HEK293 (cell line): ENCODE measurements around the gene TMTC1.

Source experiments
- CTCF ChIA-PET: fragments of 350-600 bp; formaldehyde crosslinking; extraction: SDS; loops from one replicate; lab custom pipeline; 2021; ENCODE audit warnings: antibody characterized with exemption; lab: Yijun Ruan, JAX
- POLR2A ChIA-PET: fragments of 300-600 bp; formaldehyde crosslinking; extraction: SDS; loops from one replicate; lab custom pipeline; 2020; ENCODE audit warnings: antibody characterized with exemption, inconsistent platforms; lab: Yijun Ruan, JAX
- H3K27ac ChIP-seq: fragments of 200-500 bp; sonication (Bioruptor generic); 2 replicates; pipeline ENCODE4 v1.5.1; 2014; ENCODE audit warnings: low read depth, low read length, control low read depth, inconsistent platforms; ENCODE audit errors: extremely low read depth
- H3K36me3 ChIP-seq, 2 experiments: fragments of 200-500 bp in 1 of 2; sonication (Bioruptor generic) in 1 of 2; 1 replicate in 1 of 2; 2 replicates in 1 of 2; pipeline ENCODE4 v1.5.1; 2014 to 2017; ENCODE audit warnings: inconsistent platforms in 2 of 2, low read length in 2 of 2; ENCODE audit not compliant: control insufficient read depth in 2 of 2, insufficient read depth in 1 of 2
- H3K4me1 ChIP-seq: fragments of 200-500 bp; sonication (Bioruptor generic); 2 replicates; pipeline ENCODE4 v1.5.1; 2014; ENCODE audit warnings: mild to moderate bottlenecking, low read length, inconsistent platforms; ENCODE audit not compliant: control insufficient read depth, insufficient read depth
- H3K4me3 ChIP-seq: 2 replicates; pipeline ENCODE4 v1.5.1; 2011; ENCODE audit warnings: low read depth, mild to moderate bottlenecking, control low read depth, low read length, moderate library complexity
- H3K9me3 ChIP-seq: fragments of 200-500 bp; sonication (Bioruptor generic); 2 replicates; pipeline ENCODE4 v1.5.1; 2014; ENCODE audit warnings: low read depth, low read length, inconsistent platforms; ENCODE audit not compliant: control insufficient read depth, insufficient read depth
- GLIS2 ChIP-seq: fragments of 450-650 bp; formaldehyde crosslinking; IDR thresholded peaks from 2 replicates; pipeline ENCODE4 v1.5.1; 2016; ENCODE audit warnings: missing biosample characterization, missing genetic modification characterization
- KLF10 ChIP-seq: fragments of 450-650 bp; IDR thresholded peaks from 2 replicates; pipeline ENCODE4 v1.5.1; 2018; ENCODE audit warnings: missing biosample characterization, mild to moderate bottlenecking, missing genetic modification characterization
- KLF8 ChIP-seq: fragments of 450-650 bp; formaldehyde crosslinking; IDR thresholded peaks from 2 replicates; pipeline ENCODE4 v1.5.1; 2016; ENCODE audit warnings: missing biosample characterization, missing genetic modification characterization
- MYNN ChIP-seq: fragments of 450-650 bp; formaldehyde crosslinking; IDR thresholded peaks from 2 replicates; pipeline ENCODE4 v1.5.1; 2016; ENCODE audit warnings: missing biosample characterization, missing genetic modification characterization, borderline replicate concordance
- REPIN1 ChIP-seq: fragments of 450-650 bp; formaldehyde crosslinking; IDR thresholded peaks from 2 replicates; pipeline ENCODE4 v1.5.1; 2017; ENCODE audit warnings: missing biosample characterization, missing genetic modification characterization, low read depth
- SCRT2 ChIP-seq: fragments of 450-650 bp; formaldehyde crosslinking; IDR thresholded peaks from 2 replicates; pipeline ENCODE4 v1.5.1; 2016; ENCODE audit warnings: missing biosample characterization, missing genetic modification characterization
- ZNF133 ChIP-seq: fragments of 450-650 bp; formaldehyde crosslinking; IDR thresholded peaks from 2 replicates; pipeline ENCODE4 v1.5.1; 2016; ENCODE audit warnings: missing biosample characterization, missing genetic modification characterization
- ZNF24 ChIP-seq: fragments of 450-650 bp; formaldehyde crosslinking; IDR thresholded peaks from 2 replicates; pipeline ENCODE4 v1.5.1; 2016; ENCODE audit warnings: missing biosample characterization, missing genetic modification characterization
- ZNF394 ChIP-seq: fragments of 450-650 bp; formaldehyde crosslinking; IDR thresholded peaks from 2 replicates; pipeline ENCODE4 v1.5.1; 2016; ENCODE audit warnings: missing biosample characterization, missing genetic modification characterization, mild to moderate bottlenecking, moderate library complexity, borderline replicate concordance
- ZNF48 ChIP-seq: fragments of 450-650 bp; formaldehyde crosslinking; IDR thresholded peaks from 2 replicates; pipeline ENCODE4 v1.5.1; 2016; ENCODE audit warnings: missing biosample characterization, missing genetic modification characterization
- ZNF610 ChIP-seq: fragments of 450-650 bp; formaldehyde crosslinking; IDR thresholded peaks from 2 replicates; pipeline ENCODE4 v1.5.1; 2016; ENCODE audit warnings: missing biosample characterization, missing genetic modification characterization, borderline replicate concordance
- ZNF621 ChIP-seq: fragments of 450-650 bp; formaldehyde crosslinking; IDR thresholded peaks from 2 replicates; pipeline ENCODE4 v1.5.1; 2017; ENCODE audit warnings: missing biosample characterization, missing genetic modification characterization
- ZNF76 ChIP-seq: fragments of 450-650 bp; formaldehyde crosslinking; IDR thresholded peaks from 2 replicates; pipeline ENCODE4; 2016; ENCODE audit warnings: low read depth, missing biosample characterization, missing genetic modification characterization, borderline replicate concordance
- ZNF785 ChIP-seq: fragments of 450-650 bp; formaldehyde crosslinking; IDR thresholded peaks from 2 replicates; pipeline ENCODE4 v1.5.1; 2016; ENCODE audit warnings: missing biosample characterization, missing genetic modification characterization
- ZNF830 ChIP-seq: fragments of 450-650 bp; IDR thresholded peaks from 2 replicates; pipeline ENCODE4 v1.5.0; 2018; ENCODE audit warnings: missing biosample characterization, missing genetic modification characterization, low read depth, mild to moderate bottlenecking, moderate library complexity
- ZSCAN30 ChIP-seq: fragments of 450-650 bp; IDR thresholded peaks from 2 replicates; pipeline ENCODE4 v1.5.1; 2018; ENCODE audit warnings: missing biosample characterization, mild to moderate bottlenecking, missing genetic modification characterization, moderate library complexity
- TF ChIP-seq, protein P1 (sequence below): fragments of 450-650 bp; IDR thresholded peaks from 2 replicates; pipeline ENCODE4 v1.5.1; 2018; ENCODE audit warnings: missing biosample characterization, mild to moderate bottlenecking, missing genetic modification characterization
- TF ChIP-seq, protein P2 (sequence below): IDR thresholded peaks from 2 replicates; pipeline ENCODE4 v1.6.1; 2011; ENCODE audit warnings: mild to moderate bottlenecking, low read depth, low read length, borderline replicate concordance
- TF ChIP-seq, protein P3 (sequence below): fragments of 450-650 bp; formaldehyde crosslinking; IDR thresholded peaks from 2 replicates; pipeline ENCODE4 v1.5.1; 2016; ENCODE audit warnings: missing biosample characterization, missing genetic modification characterization
- TF ChIP-seq, protein P4 (sequence below): fragments of 450-650 bp; formaldehyde crosslinking; IDR thresholded peaks from 2 replicates; pipeline ENCODE4 v1.5.1; 2016; ENCODE audit warnings: missing biosample characterization, missing genetic modification characterization
- TF ChIP-seq, protein P5 (sequence below): fragments of 450-650 bp; formaldehyde crosslinking; IDR thresholded peaks from 2 replicates; pipeline ENCODE4 v1.5.1; 2016; ENCODE audit warnings: missing biosample characterization, missing genetic modification characterization

TMTC1 gene

DNA sequence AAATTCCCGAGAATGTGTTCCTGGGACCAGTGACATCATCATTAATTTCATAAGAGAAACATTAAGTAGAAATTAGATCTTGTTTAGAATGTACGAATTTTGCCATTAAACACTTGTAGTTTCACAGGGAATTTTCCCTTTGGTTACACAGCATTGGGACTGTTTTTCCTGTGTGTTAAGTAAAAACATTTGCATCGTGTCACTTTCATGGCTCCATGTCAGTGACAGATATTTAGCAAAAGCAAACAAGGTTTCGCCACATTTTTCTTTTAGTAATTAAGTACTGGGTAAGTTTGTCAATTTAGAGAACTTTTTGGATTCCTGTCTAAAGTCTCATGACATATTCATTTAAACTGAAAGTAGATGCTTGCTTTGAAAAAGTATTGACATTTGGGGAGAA, 240.7 kb downstream of the TMTC1 start (continued):
- TF ChIP-seq ZNF24 (tag by site-specific recombination) (no peak), ZNF830 (no peak), ZNF133 (tag by site-specific recombination) (no peak), GLIS2 (no peak)

DNA sequence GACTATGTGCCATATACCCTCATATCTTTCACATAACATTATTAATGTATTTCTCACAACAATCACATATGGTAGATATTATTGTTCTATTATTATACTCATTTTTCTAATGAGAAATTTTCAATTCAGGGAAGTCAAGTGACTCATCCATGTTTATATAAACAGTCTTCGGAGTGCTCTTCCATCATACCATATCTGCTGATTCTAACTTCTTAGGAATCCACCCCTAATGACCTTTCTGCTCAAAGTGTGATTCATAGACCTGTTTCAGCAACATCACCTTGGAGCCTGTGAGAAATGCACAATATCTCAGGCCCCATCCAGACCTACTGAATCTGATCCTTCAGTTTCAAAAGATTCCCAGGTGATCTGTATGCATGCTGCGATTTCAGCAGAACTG, 246.4 kb downstream of the TMTC1 start:
- H3K4me3 ChIP-seq = no peak overlapping the region
- no peaks in the 10 kb centered on the region for H3K9me3 ChIP-seq
- H3K36me3 ChIP-seq = no peaks in the 10 kb centered on the region
- no peak overlapping the region for H3K27ac ChIP-seq
- no peak for TF ChIP-seq REPIN1
- no peak for TF ChIP-seq ZNF621 (tag by site-specific recombination)
- no peak for TF ChIP-seq ZNF76 (tag by site-specific recombination)
- TF ChIP-seq, protein P1, sequence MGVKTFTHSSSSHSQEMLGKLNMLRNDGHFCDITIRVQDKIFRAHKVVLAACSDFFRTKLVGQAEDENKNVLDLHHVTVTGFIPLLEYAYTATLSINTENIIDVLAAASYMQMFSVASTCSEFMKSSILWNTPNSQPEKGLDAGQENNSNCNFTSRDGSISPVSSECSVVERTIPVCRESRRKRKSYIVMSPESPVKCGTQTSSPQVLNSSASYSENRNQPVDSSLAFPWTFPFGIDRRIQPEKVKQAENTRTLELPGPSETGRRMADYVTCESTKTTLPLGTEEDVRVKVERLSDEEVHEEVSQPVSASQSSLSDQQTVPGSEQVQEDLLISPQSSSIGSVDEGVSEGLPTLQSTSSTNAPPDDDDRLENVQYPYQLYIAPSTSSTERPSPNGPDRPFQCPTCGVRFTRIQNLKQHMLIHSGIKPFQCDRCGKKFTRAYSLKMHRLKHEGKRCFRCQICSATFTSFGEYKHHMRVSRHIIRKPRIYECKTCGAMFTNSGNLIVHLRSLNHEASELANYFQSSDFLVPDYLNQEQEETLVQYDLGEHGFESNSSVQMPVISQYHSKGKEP (tag by site-specific recombination) = no peak
- TF ChIP-seq, protein P2, sequence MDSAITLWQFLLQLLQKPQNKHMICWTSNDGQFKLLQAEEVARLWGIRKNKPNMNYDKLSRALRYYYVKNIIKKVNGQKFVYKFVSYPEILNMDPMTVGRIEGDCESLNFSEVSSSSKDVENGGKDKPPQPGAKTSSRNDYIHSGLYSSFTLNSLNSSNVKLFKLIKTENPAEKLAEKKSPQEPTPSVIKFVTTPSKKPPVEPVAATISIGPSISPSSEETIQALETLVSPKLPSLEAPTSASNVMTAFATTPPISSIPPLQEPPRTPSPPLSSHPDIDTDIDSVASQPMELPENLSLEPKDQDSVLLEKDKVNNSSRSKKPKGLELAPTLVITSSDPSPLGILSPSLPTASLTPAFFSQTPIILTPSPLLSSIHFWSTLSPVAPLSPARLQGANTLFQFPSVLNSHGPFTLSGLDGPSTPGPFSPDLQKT = no peak
- TF ChIP-seq ZNF785 = no peak
- ChIA-PET CTCF (interaction anchor here (0.6 to 1.0 kb wide), 2 partner anchors 15 to 920 kb away, joined by 3 to 4 read pairs; no protein-coding TSS in a partner anchor), POLR2A (no interaction called here)
- no peaks in the 10 kb centered on the region for H3K4me1 ChIP-seq

DNA sequence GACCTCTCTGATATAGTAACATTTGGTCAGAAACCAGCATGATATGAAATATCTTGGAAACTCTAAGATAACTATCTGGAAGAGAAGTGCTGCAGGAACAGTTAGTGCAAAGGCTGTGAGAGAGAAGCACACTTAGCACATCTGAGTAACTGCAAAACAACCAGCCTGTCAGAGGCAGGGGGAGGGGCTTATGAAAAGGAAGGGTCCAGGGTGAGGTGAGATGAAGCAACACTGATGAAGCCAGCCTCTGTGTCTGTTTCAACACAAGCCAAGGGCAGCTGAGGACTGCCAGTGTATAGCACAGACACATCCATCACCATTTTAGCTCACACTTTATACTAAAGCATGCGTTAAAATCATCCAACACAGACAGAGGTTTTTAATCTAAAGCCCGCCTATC, 248.8 kb downstream of the TMTC1 start:
- CTCF ChIA-PET = no interaction called here
- Histone ChIP-seq H3K4me1 (no peaks in the 10 kb centered on the region), H3K9me3 (no peaks in the 10 kb centered on the region), H3K27ac (no peak overlapping the region), H3K36me3 (no peaks in the 10 kb centered on the region), H3K4me3 (no peak overlapping the region)
- POLR2A ChIA-PET = no interaction called here
- TF ChIP-seq MYNN (tag by site-specific recombination) = no peak
- no peak for TF ChIP-seq KLF10 (tag by site-specific recombination)
- no peak for TF ChIP-seq SCRT2
- no peak for TF ChIP-seq ZNF48 (tag by site-specific recombination)
- TF ChIP-seq, protein P3, sequence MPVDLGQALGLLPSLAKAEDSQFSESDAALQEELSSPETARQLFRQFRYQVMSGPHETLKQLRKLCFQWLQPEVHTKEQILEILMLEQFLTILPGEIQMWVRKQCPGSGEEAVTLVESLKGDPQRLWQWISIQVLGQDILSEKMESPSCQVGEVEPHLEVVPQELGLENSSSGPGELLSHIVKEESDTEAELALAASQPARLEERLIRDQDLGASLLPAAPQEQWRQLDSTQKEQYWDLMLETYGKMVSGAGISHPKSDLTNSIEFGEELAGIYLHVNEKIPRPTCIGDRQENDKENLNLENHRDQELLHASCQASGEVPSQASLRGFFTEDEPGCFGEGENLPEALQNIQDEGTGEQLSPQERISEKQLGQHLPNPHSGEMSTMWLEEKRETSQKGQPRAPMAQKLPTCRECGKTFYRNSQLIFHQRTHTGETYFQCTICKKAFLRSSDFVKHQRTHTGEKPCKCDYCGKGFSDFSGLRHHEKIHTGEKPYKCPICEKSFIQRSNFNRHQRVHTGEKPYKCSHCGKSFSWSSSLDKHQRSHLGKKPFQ (tag by site-specific recombination) = no peak
- no peak for TF ChIP-seq ZNF610 (tag by site-specific recombination)

DNA sequence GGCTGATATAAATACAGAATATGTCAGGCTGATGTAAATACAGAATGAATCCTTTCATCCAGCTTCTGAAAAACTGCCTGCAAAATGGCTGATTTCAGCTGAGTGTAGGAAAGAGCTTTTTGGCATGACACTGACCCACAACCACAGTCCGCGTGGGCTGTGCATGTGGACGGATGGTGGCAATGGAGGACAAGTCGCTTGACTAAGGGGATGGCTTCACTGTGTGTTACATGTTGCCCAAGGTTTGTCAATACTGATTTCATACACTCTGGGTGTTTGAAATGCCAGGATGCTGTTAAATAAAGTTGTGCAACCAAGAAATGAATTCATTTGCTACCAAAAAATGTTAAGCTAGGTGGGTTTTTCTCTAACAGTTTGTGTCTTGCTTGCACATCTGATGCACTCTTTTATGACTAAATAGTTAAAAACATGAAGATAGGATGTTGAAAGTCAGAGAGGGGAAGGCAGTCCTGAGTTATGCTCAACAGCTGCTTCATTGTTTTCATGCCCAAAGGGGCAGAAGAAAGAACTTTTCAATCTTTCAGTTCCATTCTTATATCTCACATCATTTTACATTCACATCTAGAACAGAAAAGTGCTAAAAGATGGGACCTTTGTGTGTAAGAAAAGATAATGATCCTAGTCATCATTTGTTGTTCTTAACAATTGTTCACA, 249.8 kb downstream of the TMTC1 start:
- Histone ChIP-seq H3K27ac (no peak overlapping the region), H3K9me3 (no peaks in the 10 kb centered on the region), H3K4me1 (no peaks in the 10 kb centered on the region), H3K36me3 (no peaks in the 10 kb centered on the region), H3K4me3 (no peak overlapping the region)
- ChIA-PET POLR2A (no interaction called here), CTCF (interaction anchor here (0.7 to 1.0 kb wide), 2 partner anchors 292 to 355 kb away, joined by 3 to 4 read pairs; no protein-coding TSS in a partner anchor)
- TF ChIP-seq ZNF394 (tag by site-specific recombination) (no peak), ZSCAN30 (no peak), KLF8 (no peak)
- TF ChIP-seq, protein P4, sequence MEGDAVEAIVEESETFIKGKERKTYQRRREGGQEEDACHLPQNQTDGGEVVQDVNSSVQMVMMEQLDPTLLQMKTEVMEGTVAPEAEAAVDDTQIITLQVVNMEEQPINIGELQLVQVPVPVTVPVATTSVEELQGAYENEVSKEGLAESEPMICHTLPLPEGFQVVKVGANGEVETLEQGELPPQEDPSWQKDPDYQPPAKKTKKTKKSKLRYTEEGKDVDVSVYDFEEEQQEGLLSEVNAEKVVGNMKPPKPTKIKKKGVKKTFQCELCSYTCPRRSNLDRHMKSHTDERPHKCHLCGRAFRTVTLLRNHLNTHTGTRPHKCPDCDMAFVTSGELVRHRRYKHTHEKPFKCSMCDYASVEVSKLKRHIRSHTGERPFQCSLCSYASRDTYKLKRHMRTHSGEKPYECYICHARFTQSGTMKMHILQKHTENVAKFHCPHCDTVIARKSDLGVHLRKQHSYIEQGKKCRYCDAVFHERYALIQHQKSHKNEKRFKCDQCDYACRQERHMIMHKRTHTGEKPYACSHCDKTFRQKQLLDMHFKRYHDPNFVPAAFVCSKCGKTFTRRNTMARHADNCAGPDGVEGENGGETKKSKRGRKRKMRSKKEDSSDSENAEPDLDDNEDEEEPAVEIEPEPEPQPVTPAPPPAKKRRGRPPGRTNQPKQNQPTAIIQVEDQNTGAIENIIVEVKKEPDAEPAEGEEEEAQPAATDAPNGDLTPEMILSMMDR = no peak
- TF ChIP-seq, protein P5, sequence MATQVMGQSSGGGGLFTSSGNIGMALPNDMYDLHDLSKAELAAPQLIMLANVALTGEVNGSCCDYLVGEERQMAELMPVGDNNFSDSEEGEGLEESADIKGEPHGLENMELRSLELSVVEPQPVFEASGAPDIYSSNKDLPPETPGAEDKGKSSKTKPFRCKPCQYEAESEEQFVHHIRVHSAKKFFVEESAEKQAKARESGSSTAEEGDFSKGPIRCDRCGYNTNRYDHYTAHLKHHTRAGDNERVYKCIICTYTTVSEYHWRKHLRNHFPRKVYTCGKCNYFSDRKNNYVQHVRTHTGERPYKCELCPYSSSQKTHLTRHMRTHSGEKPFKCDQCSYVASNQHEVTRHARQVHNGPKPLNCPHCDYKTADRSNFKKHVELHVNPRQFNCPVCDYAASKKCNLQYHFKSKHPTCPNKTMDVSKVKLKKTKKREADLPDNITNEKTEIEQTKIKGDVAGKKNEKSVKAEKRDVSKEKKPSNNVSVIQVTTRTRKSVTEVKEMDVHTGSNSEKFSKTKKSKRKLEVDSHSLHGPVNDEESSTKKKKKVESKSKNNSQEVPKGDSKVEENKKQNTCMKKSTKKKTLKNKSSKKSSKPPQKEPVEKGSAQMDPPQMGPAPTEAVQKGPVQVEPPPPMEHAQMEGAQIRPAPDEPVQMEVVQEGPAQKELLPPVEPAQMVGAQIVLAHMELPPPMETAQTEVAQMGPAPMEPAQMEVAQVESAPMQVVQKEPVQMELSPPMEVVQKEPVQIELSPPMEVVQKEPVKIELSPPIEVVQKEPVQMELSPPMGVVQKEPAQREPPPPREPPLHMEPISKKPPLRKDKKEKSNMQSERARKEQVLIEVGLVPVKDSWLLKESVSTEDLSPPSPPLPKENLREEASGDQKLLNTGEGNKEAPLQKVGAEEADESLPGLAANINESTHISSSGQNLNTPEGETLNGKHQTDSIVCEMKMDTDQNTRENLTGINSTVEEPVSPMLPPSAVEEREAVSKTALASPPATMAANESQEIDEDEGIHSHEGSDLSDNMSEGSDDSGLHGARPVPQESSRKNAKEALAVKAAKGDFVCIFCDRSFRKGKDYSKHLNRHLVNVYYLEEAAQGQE = no peak
